HG02884 (cell line): Measurements from ENCODE around the gene MEPCE.

Experiments
- ATAC-seq: cut with Tn5 transposase; IDR thresholded peaks from one replicate; pipeline ENCODE4 v1.9.1; 2021; ENCODE audit warnings: mild to moderate bottlenecking, moderate library complexity; ENCODE audit not compliant: unreplicated experiment

The MEPCE gene

DNA sequence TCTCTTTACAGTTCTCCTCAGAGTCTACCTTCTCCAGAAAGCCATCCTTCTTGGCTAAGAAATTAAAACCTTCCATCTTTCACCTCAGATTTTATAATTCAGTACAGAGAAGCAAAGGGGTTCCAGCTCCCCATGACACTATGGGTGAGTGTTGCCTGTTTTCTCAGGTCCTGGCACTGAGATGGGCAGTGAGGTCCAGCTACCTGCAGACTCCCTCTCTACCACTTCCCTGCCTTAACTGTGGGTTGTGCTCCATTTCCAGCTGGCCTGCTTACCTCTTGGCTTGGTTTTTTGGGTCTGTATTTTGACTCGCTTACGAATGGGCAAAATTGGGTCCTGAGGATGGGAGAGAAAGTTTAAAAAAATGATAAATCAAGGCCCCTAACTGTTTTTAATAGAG is 27.4 kb upstream of the MEPCE start:
- no peak for ATAC-seq

DNA sequence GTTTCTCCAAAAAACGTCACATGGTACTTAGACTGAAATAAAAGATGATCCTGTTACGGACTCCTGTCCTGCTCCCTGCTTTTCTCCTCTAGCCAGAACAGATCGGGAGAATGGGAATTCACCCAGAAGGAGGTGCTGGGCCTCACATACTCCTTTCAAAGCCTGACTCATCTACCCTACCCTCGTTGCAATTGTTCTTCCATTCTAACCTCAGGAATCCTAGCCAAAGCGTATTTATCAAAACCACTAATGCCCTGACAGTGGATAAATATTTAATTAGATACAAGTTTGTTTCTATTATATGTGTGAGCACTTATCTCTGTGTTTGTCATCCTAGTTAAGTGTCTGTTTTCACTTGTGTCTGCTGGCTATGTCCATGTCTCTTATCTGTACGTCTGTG is 22.9 kb upstream of the MEPCE start:
- no peak for ATAC-seq

DNA sequence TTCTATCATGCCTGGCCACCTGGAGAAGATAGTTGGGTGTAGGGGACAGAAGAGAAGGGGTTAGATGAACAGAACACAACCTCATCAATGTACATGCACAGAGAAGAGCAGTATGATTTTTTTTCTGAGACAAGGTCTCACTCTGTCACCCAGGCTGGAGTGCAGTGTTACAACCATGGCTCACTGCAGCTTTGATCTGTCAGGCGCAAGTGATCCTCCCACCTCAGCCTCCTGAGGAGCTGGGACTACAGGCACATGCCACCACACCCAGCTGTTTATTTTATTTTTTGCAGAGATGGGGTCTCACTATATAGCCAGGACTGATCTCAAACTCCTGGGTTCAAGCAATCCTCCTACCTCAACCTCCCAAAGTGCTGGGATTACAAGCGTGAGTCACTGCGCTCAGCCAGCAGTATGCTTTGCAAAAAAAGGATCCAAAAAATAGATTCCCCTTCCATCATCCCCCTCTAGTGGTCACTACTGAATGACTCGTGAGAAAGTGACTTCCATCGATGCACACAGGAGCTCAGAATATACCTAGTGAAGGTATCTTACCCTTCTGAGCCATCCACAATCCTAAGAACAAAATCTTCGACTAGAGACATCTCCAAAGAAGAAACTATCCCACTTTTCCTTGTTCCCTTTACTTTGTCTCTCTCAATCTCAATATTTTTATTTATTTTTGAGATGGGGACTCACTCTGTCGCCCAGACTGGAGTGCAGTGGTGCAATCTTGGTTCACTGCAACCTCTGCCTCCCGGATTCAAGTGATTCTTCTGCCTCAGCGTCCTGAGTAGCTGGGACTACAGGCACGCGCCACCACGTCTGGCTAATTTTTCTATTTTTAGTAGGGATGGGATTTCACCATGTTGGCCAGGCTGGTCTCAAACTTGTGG is 22.1 kb upstream of the MEPCE start:
- ATAC-seq: no peak

DNA sequence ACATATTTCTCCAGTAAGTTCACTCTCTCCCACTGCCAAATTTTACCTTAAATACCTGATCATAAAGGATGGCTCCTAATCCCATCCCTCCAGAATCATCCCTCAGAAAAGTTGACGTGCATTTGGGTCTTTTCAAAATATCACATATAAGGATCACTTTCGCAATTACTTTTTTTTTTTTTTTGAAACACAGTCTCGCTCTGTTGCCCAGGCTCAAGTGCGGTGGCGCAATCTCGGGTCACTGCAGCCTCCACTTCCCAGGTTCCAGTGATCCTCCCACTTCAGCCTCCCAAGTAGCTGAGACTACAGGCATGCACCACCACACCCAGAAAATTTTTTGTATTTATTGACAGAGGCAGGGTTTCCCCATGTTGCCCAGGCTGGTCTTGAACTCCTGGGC is 18.5 kb upstream of the MEPCE start:
- ATAC-seq: no peak

DNA sequence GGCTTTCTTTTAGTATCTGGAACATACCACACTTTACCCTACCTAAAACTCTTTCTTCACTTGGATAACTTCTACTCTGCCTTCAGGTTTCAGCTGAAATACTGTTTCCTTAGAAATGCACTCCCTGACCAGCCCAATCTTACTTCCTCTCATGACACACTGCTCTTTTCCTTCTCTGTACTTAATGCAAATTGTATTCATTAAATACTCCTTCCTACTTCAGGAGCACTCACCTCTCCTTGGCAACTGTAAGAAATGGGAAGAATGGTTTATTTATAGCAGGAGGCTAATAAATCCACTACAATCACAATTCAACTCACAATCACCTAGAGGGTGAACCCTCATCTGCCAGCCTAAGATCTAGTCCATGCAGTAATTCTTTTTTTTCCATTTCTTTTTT is 16.3 kb upstream of the MEPCE start:
- ATAC-seq: no peak

DNA sequence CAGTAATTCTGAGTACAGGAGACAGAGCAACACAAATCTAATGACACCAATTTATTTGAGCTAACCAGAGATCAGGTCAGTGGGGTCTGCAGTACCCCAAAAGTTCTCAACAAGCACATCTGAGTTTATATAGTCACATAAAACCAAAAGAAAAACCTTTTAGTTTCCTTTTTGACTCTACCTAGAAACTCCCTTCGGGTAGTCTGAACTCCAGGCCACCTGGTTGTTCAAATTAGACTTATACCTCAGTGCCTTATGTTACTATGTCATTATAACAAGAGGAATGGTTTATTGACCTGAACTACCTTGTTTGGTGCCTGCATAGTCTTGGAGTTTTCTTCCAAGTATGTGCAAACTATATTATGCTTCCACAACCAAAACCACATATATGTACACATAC is 15.7 kb upstream of the MEPCE start:
- ATAC-seq: no peak

DNA sequence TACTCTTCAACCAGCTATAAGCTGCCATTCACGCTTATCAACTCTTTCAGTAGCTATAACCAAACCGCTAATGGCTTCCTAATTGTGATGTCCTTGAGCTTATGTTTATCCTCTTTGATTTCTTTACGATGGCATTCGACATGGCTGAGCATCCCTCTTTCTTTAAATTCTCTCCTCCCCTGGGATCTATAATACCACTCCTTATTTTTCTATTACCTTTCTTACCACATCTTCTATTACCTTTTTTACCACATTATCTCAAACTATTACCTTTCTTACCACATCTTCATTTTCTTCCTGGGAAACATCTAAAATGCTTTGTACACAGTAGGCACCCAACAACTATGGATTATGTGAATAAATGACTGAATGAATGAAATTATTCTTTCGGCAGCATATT is 14.2 kb upstream of the MEPCE start:
- ATAC-seq: no peak

DNA sequence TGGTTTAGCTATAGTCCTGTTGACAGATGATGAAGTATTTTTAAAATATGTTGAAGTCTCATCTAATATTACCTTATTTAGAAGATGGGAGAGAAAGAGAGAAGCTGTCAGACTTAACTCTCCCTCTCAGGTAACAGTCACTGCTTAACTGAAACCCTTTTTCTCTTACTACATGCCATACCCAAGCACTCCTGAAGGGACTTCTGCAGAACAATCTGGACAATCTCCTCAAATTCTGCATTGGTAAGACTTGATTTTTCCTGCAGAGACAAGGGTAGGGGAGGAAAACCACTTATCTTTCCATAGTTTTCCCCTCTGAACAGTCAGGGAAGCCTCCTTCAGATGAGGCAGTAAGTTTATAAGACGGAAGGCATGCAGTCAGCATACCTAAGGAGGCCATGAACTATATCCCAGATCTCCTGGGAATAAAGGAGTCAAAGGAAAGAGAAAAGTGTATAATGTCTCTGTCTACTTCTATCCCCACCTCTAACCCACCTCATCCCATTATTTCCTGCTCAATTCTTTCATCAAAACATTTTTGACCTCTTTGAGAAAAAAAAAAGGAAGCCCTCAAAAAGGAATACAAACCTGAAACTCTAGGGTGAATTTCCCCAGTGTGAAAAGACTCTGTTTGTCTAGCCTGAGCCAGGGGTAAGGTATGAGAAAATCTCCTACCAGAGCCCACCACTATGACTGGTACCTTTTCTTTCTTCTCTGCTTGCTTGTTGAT is 10.5 kb upstream of the MEPCE start:
- no peak for ATAC-seq

DNA sequence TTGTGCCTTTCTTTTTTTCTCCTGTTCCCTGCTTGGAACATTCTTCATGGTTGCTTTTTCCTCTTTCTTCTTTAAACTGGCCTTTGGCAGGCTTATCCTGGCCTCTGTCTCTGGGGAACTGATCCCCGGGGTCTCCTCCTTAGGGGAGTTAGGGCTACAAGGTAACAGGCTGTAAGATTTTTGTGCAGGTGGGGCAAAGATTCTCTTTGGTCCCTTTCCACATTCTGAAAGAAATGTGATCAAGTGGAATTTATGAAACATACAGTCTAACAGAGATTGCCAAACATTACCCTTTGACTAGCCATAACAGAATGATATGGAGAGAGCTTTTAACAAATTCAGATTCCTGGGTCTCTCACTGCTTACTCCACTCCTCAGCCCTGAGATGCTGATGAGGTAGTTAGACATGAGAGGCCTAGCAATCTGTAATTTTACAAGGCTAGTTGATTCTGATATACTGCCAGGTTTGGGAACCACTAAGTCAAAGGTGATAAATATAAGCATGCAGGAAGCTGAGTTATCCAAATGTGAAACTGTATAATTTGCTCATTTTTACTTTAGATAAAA is 9.9 kb upstream of the MEPCE start:
- no peak for ATAC-seq

DNA sequence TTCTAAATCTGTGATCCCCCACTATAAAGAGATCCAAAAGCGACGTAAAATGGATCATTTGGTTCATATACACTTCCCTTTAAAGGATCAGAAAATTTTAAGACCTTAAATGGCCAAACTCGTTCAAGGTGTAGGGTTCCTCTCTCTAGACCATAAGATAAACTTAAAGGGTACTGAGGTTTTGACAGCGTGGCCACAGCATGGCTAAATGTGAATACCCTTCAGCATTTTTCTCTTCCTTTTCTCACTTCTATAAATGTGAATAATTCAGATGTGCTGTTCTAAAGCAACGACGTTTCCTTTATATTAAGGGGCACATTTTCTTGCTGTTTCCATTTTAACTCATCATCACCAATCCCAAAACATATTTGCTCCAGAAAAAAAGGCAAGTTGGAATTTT is 6.3 kb upstream of the MEPCE start:
- no peak for ATAC-seq

DNA sequence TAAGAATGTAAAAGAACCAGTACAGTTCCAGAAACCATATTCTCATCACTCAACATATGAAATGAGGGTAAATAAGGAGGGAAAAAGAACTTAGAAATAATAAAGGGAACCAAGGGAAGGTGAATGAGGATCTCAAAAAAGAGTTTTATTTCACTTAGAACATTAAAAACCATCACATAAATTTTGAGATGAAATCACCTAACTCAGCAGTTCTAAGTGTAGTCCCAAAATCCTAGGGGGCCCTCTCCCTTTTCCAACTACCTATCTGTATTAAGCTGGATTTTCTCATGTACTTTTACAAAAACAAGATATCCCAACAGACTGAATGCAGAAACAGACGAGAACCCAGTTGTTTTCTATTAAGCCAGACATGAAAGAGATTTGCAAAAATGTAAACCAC is 4.3 kb upstream of the MEPCE start:
- ATAC-seq: no peak

DNA sequence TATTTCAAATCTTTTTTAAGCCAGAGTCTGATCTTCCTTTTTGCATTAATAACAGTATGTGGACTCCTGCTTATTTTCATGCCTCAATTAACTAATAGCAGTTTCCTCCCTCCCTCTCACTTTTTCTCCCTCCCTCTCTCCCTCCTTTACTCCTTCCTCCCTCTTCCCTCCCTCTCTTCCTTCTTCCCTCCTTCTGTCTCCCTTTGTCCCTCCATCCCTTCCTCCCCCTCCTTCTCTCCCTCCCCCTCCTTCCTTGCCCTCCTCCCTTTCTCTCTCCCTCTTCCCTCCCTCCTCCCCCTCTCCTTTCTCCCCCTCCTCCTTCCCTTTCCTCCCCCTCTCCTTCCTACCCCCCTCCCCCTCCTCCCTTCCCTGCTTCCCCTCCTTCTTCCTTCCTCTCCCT is 3.1 kb upstream of the MEPCE start:
- ATAC-seq: no peak

DNA sequence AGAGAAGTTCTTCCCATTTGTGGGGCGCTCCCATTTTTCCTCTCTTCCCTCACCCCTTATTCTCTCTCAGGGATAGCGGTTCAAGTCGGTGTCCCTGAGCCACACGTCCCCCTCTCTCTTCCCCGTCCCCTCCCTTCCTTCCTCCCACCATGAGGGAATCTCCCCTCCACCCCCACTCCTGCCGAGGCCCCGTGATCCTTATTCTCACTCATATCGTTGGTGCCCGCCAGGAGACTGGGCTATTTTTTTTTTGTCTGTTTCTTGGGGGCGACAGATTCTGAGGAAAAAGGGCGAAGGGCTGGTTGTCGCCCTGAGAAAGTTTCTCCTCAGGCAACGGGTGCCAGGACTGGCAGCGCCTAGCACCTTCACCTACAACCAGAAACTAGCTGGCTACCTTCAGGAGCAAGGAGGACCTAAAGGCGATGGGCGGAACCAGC is 1.9 kb upstream of the MEPCE start:
- no peak for ATAC-seq

DNA sequence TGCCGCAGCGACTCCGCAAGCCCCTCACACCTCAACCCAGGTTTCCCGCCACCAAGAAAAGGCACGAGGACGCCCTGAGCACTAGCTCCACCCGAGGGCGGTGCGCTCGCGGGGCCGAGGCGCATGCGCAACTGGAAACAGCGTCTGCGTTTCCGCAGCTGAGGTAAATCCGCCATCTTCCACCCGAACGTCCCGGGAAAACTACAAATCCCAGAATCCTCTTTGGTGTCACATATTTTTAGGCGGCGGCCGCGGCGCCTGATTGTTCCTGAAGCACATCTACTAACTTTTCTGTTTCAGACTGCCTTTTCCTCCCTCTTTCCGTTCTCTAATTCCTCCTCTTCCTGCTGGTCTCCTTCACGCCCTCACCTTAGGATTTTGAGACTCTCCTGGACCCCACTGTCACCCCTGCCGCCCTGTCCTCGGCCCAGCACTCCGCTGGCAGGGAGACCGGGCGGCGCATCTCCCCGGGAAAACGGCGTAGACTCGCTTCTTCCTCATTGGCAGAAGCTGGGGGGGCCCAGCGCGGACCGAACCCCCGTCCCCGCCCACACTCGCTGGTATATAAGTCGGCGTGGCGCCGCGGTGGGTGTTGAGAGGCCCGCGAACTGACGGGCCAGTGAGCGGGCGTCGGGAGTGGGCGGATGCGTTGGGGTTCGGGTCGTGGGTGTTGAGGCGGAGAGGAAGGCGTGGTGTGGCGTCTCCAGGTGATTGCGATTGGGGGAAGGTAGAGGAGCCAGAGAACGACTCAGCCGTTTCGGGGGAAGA is 1.2 kb upstream of the MEPCE start, which contains the start of gene ZCWPW1:
Gene ZCWPW1, minus strand, starts transcription at position 505 of the 768 bp plus-strand sequence. CDS start 8,054 bp downstream, outside the sequence.
- peak; percentile 40 for ATAC-seq

DNA sequence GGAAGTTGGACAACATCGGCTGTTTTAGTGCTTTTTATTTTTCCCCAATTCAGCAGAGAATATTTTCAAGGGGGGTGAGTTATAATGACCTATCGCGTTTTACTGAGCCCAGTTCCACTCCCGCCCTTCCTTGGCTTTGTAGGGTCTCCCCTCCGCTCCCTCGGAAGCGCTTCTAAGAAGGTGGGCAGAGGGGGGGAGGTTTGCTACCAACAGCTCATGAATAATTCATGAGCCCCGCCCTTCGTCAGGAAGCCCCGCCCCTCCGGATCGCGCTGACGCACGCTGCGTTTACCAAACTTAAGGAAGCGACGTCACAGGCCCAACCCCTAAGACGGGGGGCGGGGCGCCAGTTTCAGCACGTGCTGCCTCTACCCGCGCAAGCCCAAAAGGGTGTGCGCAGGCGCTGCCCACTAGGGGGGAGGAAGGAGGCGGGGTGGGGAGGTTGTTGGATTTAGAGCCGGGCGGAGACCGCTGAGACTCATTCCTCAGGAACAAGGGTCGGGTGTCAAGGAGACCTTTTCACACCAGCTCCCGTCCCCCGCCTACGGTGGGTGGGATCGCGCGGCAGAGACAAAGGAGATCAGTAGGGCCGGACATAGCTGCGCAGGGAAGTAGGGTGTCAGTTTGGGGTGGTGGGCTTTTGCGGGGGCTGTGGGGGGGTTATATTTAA is 529 bp upstream of the MEPCE start:
- ATAC-seq: peak; percentile 43

DNA sequence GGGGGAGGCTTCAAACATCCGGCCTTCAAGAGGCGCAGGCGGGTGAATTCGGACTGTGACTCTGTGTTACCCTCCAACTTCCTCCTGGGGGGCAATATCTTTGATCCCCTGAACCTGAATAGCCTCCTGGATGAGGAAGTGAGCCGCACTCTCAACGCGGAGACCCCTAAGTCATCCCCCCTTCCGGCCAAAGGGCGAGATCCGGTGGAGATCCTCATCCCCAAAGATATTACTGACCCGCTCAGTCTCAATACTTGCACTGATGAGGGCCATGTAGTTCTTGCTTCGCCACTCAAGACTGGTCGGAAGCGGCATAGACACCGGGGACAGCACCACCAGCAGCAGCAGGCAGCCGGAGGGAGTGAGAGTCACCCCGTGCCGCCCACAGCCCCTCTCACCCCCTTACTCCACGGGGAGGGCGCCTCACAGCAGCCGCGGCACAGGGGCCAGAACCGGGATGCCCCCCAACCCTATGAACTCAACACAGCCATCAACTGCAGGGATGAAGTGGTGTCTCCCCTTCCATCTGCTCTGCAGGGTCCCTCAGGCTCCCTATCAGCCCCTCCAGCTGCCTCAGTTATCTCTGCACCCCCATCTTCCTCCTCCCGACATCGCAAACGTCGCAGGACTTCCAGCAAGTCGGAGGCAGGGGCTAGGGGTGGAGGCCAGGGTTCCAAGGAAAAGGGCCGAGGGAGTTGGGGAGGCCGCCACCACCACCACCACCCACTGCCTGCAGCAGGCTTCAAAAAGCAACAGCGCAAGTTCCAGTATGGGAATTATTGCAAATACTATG is 1.1 kb downstream of the MEPCE start:
- ATAC-seq: no peak

DNA sequence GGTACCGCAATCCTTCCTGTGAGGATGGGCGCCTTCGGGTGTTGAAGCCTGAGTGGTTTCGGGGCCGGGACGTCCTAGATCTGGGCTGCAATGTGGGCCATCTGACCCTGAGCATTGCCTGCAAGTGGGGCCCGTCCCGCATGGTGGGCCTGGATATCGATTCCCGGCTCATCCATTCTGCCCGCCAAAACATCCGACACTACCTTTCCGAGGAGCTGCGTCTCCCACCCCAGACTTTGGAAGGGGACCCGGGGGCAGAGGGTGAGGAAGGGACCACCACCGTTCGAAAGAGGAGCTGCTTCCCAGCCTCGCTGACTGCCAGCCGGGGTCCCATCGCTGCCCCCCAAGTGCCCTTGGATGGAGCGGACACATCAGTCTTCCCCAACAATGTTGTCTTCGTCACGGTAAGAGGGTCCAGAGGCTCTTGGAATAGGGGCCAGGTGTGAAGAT is 1.7 kb downstream of the MEPCE start:
- ATAC-seq: no peak

DNA sequence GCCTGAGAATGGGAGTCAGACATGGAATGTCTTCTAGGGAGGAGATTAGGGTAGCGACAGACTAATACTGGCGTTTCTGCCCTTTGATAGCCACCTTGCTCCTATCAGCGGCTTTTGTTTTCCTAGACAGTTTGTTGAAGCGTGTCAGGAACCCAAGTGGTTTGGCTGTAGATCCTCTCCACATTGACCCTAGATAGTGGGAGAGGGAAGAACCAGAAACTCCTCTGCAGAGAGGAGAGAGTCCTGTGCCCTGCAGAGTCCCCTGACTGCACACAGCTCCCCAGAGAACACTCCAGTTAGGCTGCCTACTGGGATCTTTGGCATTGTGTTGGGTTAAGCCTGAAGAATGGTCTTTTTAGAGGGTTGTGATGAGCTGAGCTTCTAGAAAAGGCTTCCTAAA is 2.4 kb downstream of the MEPCE start:
- ATAC-seq: no peak

DNA sequence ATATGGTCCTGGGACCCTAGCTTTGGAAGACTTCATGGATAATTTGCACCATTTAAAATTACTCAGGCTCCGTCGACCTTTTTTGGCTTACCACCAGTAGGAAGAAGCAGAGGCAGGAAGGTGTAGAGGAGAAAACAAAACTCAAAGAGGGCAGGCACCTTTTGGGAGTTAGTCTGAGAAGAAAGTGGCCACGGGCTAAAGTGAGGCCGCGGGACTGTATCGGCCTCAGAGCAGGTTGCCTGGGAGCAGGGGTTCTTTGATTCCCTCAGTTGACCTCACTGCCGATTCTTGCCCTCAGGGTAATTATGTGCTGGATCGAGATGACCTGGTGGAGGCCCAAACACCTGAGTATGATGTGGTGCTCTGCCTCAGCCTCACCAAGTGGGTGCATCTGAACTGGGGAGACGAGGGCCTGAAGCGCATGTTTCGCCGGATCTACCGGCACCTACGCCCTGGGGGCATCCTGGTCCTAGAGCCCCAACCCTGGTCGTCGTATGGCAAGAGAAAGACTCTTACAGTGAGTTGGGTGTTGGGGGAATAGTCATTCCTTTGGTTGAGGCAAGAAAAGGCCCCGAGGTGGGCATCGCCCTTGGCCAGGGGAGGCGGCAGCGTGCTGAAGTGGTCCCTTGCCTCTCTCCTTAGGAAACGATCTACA is 3.1 kb downstream of the MEPCE start:
- no peak for ATAC-seq
